ENCODE data around the gene DIP2B.

The DIP2B gene

DNA sequence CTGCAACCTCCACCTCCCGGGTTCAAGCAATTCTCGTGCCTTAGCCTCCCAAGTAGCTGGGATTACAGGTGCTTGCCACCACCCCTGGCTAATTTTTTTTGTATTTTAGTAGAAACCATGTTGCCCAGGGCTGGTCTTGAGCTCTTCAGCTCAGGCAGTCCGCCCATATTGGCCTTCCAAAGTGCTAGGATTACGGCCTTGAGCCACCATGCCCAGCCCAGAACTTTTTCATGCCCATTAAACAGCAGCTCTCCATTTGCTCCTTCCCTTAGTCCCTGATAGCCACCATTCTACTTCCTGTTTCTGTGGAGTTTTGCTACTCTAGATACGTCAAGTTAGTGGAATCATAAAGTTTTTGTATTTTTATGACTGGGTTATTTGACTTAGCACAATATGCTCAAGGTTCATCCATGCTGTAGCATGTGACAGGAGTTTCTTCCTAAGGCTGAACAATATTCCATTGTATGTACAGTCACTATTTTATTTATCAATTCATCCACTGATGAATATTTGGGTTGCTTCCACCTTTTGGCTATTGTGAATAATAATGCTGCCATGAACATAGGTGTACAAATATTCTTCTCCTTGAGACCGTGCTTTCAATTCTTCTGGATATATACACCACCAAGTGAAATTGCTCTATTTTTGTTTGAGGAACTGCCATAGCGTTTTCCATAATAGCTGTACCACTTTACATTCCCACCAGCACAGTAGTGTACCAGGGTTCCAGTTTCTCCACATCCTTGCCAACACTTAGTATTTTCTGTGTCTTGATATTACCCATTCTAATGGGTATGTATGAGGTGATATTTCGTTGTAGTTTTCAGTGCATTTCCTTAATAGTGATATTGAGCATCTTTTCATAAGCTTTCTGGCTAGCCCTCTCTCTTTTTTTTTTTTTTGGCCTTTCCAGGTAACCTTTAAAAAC lies 274.1 kb downstream of the DIP2B start:
- DNase-seq, result no peak

DNA sequence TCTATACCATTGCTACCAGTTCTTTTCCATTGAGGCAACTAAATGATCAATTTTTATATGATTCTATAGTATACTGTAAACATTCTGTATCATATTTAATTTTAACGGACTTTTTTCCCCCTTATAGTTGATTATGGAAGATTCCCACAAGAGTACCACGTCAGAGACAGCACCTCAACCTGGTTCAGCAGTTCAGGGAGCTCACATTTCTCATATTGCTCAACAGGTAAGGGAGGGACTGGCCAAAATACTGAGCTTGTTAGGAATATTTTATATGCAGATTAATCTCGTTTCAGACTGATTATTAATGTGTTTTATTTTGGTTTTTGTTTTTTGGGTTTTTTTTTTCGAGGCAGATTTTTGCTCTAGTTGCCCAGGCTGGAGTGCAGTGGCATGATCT lies 275.2 kb downstream of the DIP2B start:
- DNase-seq, result no peak

DNA sequence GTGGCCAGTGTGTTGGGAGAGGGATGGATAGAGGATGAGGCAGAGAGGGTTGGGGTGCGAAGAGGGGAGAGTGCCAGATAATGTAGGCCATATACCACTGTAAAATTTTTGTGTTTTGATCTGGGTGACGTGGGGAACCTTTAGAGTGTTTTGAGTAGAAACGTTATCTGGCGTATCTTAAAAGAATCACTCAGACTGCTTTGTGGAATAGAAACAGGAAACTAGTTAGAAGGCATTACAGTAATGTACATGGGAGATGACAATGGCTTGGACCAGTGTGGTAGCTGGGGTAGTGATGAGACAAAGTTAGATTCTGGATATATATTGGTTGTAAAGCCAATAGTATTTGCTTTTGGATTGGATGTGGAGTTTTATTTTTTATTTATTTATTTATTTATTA lies 279.7 kb downstream of the DIP2B start:
- no peak for DNase-seq

DNA sequence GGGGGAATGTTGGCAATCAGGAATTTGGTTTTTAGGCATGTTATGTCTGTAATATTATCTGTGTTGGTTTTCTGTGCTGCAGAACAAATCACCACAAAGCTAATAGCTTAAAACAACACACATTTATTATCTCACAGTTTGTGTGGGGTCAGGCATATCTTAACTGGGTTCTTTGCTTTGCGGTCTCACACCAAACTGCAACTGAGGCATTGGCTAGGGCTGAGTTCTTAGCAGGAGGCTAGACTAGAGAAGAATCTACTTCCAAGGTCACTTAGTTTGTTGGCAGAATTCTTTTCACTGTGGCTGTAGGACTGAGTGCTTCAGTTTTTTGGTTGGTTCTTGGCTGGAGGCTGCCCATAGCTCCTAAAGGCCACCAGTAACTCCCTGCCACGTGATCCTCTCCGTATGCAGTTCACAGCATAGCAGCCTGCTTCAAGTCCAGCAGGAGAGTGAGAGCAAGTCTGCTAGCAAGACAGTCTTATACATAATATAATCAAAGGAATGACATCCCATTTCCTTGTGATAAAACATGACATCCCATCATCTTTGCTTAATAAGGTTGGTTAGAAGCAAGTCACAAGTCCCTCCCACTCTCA lies 280.7 kb downstream of the DIP2B start:
- no peak for DNase-seq

DNA sequence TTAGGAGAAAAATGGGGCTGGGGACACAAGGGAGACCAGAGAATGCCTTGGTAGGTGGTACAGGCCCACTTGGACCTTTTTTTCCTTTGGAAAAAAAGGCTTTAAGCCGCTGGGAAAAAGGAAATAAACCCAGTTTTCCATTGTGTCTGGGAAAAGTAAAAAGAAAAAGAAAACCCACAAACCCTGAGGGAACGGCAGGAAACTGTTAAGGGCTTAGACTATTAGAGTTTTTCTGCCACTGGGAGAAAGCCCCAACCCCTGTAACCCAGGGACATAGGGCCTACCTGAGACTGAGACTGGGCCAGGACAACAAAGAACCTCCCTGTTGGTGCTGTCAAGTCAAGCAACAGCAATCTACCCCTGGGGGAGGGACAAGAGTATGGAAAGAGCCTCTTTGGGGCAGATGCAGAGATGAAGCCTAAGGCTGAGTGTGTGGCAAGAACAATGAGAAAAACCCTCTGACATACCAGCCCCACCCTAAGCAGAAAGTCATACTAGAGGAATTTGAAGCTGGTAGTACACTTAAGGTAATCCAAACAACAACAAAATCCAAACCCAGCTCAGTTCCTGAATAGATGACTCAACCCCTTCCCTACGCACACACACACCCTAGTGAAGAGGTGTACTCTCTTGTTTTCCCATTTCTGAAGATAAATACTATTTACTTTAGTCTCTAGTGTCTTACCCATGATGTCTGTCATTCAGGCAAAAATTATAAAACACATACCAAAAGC lies 281.9 kb downstream of the DIP2B start:
- no peak for DNase-seq

DNA sequence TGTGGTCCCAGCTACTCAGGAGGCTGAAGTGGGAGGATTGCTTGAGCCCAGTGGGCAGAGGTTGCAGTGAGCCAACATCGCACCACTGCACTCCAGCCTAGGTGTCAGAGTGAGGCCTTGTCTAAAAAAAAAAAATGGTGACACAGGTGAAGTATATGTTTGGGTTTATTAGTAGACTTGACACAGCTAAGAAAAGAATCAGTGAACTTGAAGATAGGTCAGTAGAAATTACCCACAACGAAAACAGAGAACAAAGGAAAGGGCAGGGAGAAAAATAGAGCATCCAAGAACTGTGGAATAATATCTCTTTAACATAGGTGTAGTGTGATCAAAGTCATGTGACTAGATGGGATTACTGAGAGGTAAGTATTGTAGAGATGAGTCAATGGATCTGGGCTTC lies 282.8 kb downstream of the DIP2B start:
- DNase-seq, result no peak

DNA sequence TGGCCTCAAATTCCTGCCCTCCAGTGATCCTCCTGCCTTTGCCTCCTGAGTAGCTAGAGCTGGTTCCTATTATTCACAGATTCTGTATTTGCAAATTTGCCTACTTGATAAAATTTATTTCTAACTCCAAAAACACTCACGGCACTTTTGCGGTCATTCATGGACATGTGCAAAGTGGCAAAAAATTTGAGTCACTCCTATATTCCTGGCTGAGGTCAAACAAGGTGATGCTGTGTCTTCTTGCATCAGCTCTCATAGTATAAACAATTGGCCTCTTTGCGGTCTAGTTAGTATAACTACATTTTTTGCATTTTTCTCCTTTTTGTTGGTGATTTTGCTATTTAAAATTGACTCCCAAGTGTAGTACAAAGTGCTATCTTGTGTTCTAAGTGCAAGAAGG lies 283.8 kb downstream of the DIP2B start:
- no peak for DNase-seq

DNA sequence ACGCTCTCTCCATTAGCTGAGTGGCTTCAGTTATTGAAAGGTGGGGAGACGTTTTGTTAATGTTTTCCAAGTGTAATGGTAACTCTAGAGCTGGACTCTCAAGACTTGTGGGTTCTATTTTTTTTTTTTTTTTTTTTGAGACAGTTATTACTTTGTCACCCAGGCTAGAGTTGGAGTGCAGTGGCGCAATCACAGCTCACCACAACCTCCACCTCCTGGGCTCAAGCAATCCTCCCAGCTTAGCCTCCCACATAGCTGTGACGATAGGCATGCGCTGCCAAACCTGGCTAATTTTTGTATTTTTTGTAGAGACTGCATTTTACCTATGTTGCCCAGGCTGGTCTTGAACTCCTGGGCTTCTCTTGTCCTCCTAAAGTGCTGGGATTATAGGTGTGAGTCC lies 285.3 kb downstream of the DIP2B start:
- DNase-seq, result no peak
